ENCODE data around the gene HAPLN3. TPM values are rescaled to one million over a fixed set of nuclear protein-coding genes. Genes with fewer than 3 reads are reported as not detected.

The HAPLN3 gene
- total RNA-seq, 2 experiments from 2014 or later, result 79.0 to 80.2 TPM

GRCh38 chr15:88898736-88899135, 3.4 kb upstream of the HAPLN3 start:
- DNase-seq (no peak), ATAC-seq (ENCODE audit: poor library complexity) (no peak)
- Mint-ChIP-seq H3K27me3 (no peaks in the 10 kb centered on the region), H3K36me3 (ENCODE audit: low read depth) (peaks cover 11% of the 10 kb centered on the region), H3K27ac (no peak overlapping the region), H3K4me1 (ENCODE audit: low read depth) (peaks cover 55% of the 10 kb centered on the region), H3K9me3 (no peaks in the 10 kb centered on the region), H3K4me3 (no peak overlapping the region)
- H3K9me3 ChIP-seq (ENCODE audit: control insufficient read depth in 1 of 2, insufficient read depth in 1 of 2, low read length in 2 of 2), result no peaks in the 10 kb centered on the region
- POLR2A ChIA-PET, result interaction anchor here (1.6 kb wide), 1 partner anchor 13 kb away, joined by 5 read pairs; no protein-coding TSS in a partner anchor
- no peak overlapping the region for H3K27ac ChIP-seq (ENCODE audit: low read depth in 1 of 2, low read length in 2 of 2)
- H3K36me3 ChIP-seq (ENCODE audit: insufficient read depth, low read length), result no peaks in the 10 kb centered on the region
- H3K27me3 ChIP-seq (ENCODE audit: control insufficient read depth in 1 of 2, insufficient read depth in 2 of 2, low read length in 2 of 2), result no peaks in the 10 kb centered on the region
- H3K4me3 ChIP-seq (ENCODE audit: low read length), result no peak overlapping the region
- CTCF ChIA-PET, result no interaction called here
- intact Hi-C loops (cut with DNase I, micrococcal nuclease), result loop anchor here (2.0 to 10.0 kb wide), 3 partner anchors 276 to 431 kb away; partner anchors contain the start of genes MRPL46 (in 1 of the 2) and MRPS11 (in 1 of the 2)
- peaks cover 66% of the 10 kb centered on the region for H3K4me1 ChIP-seq (ENCODE audit: insufficient read depth, low read length)
- TF ChIP-seq CTCF (IDR thresholded peaks at IDR 0.05), result no peak

- DNase-seq (peak; percentile 68 to 93 (median 83)), ATAC-seq (ENCODE audit: poor library complexity) (peak; percentile 88)
- no peak overlapping the region for H3K27ac ChIP-seq (ENCODE audit: low read depth in 1 of 2, low read length in 2 of 2)
- H3K27me3 Mint-ChIP-seq, result no peaks in the 10 kb centered on the region
- intact Hi-C loops (cut with DNase I, micrococcal nuclease), result loop anchor here (2.0 to 10.0 kb wide), 3 partner anchors 275 to 430 kb away; partner anchors contain the start of genes MRPL46 (in 1 of the 2) and MRPS11 (in 1 of the 2)
- H3K9me3 Mint-ChIP-seq, result no peaks in the 10 kb centered on the region
- no peaks in the 10 kb centered on the region for H3K27me3 ChIP-seq (ENCODE audit: control insufficient read depth in 1 of 2, insufficient read depth in 2 of 2, low read length in 2 of 2)
- POLR2A ChIA-PET, result interaction anchor here (0.6 to 1.6 kb wide), 3 partner anchors 14 to 262 kb away, joined by 3 to 5 read pairs (median 4); no protein-coding TSS in a partner anchor
- peaks cover 49% of the 10 kb centered on the region for H3K4me1 Mint-ChIP-seq (ENCODE audit: low read depth)
- H3K4me1 ChIP-seq (ENCODE audit: insufficient read depth, low read length), result peaks cover 56% of the 10 kb centered on the region
- H3K4me3 ChIP-seq (ENCODE audit: low read length), result peak overlapping the region; percentile 20
- H3K27ac Mint-ChIP-seq, result peak overlapping the region; percentile 60
- CTCF ChIA-PET, result interaction anchor here (1.2 to 4.6 kb wide), 3 partner anchors 7 to 280 kb away, joined by 4 to 38 read pairs (median 4); partner anchors contain the start of gene ISG20
- H3K36me3 ChIP-seq (ENCODE audit: insufficient read depth, low read length), result peaks cover 3% of the 10 kb centered on the region
- peak overlapping the region; percentile 76 for H3K4me3 Mint-ChIP-seq
- no peaks in the 10 kb centered on the region for H3K9me3 ChIP-seq (ENCODE audit: control insufficient read depth in 1 of 2, insufficient read depth in 1 of 2, low read length in 2 of 2)
- peaks cover 15% of the 10 kb centered on the region for H3K36me3 Mint-ChIP-seq (ENCODE audit: low read depth)
- peak; percentile 63 for TF ChIP-seq CTCF (IDR thresholded peaks at IDR 0.05)
Measured at GRCh38 chr15:88897456-88898194, 2.3 kb upstream of the HAPLN3 start.

- Mint-ChIP-seq H3K9me3 (no peaks in the 10 kb centered on the region), H3K4me1 (ENCODE audit: low read depth) (peaks cover 45% of the 10 kb centered on the region), H3K27me3 (no peaks in the 10 kb centered on the region), H3K4me3 (peak overlapping the region; percentile 76), H3K27ac (peak overlapping the region; percentile 60), H3K36me3 (ENCODE audit: low read depth) (peaks cover 13% of the 10 kb centered on the region)
- intact Hi-C loops (cut with DNase I, micrococcal nuclease), result loop anchor here (5.0 to 10.0 kb wide), 2 partner anchors 422 to 430 kb away; partner anchors contain the start of genes MRPL46 (in 1 of the 2) and MRPS11 (in 1 of the 2)
- H3K4me1 ChIP-seq (ENCODE audit: insufficient read depth, low read length), result peaks cover 50% of the 10 kb centered on the region
- no peak for TF ChIP-seq CTCF (IDR thresholded peaks at IDR 0.05)
- peak overlapping the region; percentile 20 for H3K4me3 ChIP-seq (ENCODE audit: low read length)
- H3K9me3 ChIP-seq (ENCODE audit: control insufficient read depth in 1 of 2, insufficient read depth in 1 of 2, low read length in 2 of 2), result no peaks in the 10 kb centered on the region
- H3K36me3 ChIP-seq (ENCODE audit: insufficient read depth, low read length), result peaks cover 7% of the 10 kb centered on the region
- no peaks in the 10 kb centered on the region for H3K27me3 ChIP-seq (ENCODE audit: control insufficient read depth in 1 of 2, insufficient read depth in 2 of 2, low read length in 2 of 2)
- POLR2A ChIA-PET, result interaction anchor here (0.6 to 1.6 kb wide), 5 partner anchors 8 to 261 kb away, joined by 3 to 6 read pairs (median 4); no protein-coding TSS in a partner anchor
- H3K27ac ChIP-seq (ENCODE audit: low read depth in 1 of 2, low read length in 2 of 2), result no peak overlapping the region
- DNase-seq (no peak), ATAC-seq (ENCODE audit: poor library complexity) (no peak)
- CTCF ChIA-PET, result interaction anchor here (1.2 to 4.6 kb wide), 3 partner anchors 7 to 281 kb away, joined by 4 to 38 read pairs (median 4); partner anchors contain the start of gene ISG20
Measured at GRCh38 chr15:88897142-88897455, 1.8 kb upstream of the HAPLN3 start.

Measured in CD4-positive, alpha-beta T cell (primary cell).